Epidermal melanocyte (primary cell): ENCODE measurements around the gene IL1B.

ENCODE experiments used
- DNase-seq: peaks from one replicate; pipeline ENCODE4 v3.0.0; 2011; ENCODE audit warnings: low spot score; ENCODE audit not compliant: insufficient read length

The IL1B gene

DNA sequence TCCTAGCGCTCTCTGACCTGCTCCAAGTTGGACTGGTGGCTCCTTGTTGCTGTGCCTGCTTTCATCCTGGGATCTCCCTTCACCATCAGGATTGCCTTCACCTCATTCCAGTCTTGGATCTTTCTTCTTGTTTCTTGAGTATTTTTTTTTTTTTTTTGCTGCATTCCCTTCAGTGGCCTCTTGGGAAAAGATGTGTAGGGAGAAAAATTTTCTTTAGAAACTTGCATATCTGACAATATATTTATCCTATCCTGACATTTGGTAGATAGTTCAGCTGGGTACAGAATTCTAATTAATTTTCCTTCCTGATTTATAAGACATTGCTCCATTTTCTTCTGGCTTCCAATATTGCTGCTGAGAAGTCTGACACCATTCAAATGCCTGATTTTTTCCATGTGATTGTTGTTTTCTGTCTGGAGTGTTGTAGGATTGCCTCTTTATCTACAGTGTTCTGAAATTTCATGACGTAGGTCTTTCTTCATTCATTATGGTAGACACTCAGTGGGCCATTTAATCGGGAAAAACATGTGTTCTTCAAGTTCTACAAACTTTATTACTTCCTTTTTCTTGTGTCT lies 29.3 kb downstream of the IL1B start:
- DNase-seq: no peak

- DNase-seq: no peak
Observed at GRCh38 chr2:112805542-112805941, 31.0 kb downstream of the IL1B start.

DNA sequence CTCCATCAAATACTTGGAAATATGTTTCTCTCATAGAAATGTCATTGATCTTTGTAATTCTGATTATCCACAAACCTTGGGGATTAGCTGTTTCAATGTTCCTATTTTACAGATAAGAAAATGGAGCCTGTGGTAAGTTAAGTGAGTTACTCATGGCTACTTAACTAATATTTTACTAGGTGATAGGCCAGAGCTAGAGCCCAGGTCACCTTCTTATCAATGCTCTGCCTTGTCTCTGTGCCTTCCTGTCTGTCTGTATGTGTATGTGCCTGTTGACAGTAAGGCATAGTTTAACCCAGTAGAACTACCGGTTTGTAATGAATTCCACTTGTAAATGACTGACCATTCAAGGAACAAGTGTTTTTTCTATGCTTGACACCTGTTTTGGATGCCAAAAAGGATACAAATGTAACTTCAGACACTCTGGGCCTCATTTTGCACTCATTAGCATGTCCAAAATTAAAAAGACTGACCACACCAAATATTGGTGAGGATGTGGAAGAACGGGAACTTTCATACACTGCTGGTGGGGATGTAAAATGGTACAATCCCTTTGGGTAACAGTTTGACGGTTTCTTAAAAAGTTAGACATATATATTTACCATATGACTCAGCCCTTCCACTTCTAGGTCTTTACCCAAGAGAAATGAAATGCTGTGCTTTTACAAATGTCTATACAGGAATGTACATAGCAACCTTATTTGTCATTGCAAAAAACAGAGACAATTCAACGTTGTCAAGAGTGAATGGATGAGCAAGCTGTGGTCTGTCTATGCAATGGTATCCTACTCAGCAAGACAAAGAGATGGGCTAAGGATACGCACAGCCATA lies 32.7 kb downstream of the IL1B start:
- DNase-seq: no peak

DNA sequence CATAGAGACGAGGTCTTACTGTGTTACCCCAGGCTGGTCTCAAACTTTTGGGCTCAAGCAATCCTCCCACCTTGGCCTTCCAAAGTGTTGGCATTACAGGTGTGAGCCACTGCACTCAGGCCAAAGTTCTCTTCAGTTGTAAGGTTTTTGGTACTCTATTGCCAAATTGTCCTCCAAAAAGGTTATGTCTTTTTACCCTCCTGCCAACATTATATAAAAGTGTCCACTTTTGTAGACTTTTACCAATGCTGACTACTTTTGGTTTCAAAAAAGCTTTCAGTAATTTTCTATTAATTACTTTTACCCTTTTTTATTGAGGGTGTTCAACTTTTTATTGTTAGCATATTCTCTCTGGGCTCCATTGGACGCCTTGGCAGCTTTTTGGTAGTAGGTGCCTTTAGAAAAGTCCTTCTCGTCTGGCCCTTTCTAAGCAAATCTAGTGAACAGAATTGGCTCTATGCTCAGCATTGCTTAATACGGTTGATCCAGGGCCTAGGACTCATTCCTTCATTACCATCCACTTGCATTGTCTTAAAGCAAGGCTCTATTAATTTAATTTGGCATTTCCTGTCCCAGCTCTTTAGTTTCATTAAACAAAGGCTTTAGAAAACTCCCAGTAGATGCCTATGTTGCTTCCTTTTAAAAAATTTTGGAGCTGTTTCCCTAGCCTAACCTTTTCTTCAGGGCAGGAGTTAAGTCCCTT lies 35.5 kb downstream of the IL1B start:
- no peak for DNase-seq

- DNase-seq: no peak
Observed at GRCh38 chr2:112798979-112799975, 37.3 kb downstream of the IL1B start.

DNA sequence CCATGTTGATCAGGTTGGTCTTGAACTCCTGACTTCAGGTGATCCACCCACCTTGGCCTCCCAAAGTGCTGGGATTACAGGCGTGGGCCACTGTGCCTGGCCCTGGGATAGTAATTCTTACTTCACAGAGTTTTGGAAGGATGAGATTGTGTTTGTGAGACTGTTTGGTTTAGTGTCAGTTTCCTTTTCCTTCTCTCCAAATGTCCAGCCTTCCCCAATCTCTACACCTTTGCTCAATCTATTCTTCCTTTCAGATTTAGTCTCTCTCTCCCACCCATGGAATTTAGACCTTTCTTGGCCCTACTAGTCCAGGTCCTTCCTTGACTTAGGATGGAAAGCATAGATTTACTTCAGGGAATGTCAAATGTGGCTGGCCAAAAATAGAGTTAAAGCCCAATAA lies 40.1 kb downstream of the IL1B start:
- no peak for DNase-seq

- no peak for DNase-seq
Observed at GRCh38 chr2:112795774-112796173, 40.8 kb downstream of the IL1B start.

GRCh38 chr2:112794841-112795240 lies 41.7 kb downstream of the IL1B start:
- DNase-seq: no peak

- DNase-seq: no peak
Observed at GRCh38 chr2:112794131-112794733, 42.3 kb downstream of the IL1B start.

DNA sequence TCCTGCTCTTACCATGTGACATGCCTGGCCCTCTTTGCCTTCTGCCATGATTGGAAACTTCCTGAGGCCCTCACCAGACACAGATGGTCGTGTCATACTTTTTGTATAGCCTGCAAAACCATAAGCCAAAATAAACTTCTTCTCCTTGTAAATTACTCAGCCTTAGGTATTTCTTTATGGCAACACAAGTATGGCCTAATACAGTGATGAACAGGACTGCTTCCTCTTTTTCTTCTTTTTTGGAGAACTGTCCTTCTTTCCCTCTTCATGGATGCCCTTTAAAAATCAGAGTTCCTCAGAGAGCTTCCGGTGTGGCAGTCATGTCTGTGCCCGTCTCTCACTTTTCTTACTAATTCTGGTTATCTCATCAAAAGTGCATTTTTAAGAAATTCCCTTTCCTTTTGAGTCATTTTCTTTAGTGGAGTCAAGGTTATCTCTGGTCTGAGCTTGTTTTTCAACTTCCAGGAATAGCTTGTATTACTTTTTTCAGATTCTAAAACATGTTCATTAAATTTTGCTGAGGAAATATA lies 43.1 kb downstream of the IL1B start:
- DNase-seq: no peak

DNA sequence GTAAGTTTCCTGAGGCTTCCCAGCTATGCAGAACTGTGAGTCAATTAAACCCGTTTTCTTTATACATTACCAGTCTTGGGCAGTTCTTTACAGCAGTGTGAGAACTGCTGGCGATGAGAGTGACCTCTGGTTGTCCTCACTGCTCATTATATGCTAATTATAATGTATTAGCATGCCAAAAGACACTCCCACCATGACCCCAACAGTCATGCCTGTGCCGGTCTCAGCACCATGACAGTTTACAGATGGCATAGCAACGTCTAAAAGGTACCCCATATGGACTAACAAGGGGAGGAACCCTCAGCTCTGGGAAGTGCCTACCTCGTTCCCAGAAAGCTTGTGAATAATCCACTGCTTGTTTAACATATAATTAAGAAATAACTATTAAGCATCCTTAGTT lies 44.2 kb downstream of the IL1B start:
- no peak for DNase-seq

DNA sequence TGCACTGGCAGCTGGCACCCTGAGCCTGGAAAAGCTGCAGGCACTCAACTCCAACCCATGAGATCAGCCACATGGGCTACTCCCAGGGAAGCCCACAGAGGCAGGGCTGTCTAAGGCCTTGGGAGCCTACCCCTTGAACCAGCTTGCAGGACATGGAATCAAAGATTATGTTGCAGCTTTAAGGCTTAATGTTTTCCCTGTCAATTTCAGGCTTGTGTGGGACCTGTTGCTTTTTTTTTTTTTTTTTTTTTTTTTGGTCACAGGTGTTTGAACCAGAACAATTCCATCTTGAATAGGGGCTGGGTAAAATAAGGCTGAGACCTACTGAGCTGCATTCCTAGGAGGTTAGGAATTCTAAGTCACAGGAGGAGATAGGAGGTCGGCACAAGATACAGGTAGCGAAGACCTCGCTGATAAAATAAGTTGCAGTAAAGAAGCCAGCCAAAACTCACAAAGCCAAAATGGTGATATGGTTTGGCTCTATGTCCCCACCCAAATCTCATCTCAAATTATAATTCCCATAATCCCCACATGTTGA lies 44.8 kb downstream of the IL1B start:
- DNase-seq: no peak

GRCh38 chr2:112791019-112791418 lies 45.6 kb downstream of the IL1B start:
- DNase-seq: no peak

DNA sequence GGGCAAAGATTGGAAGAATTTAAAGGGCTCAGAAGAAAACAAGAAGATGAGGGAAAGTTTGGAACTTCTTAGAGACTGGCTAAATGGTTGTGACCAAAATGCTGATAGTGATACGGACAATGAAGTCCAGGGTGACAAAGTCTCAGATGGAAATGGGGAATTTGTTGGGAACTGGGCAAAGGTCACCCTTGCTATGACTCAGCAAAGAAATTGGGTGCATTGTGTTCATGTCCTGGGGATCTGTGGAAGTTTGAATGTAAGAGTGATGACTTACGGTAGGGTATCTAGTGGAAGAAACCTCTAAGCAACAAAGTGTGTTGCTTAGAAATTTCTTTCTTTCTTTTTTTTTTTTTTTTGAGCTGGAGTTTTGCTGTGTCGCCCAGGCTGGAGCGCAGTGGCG lies 46.3 kb downstream of the IL1B start:
- DNase-seq: no peak

GRCh38 chr2:112789186-112789585 lies 47.4 kb downstream of the IL1B start:
- DNase-seq: no peak

- no peak for DNase-seq
Observed at GRCh38 chr2:112788653-112789052, 47.9 kb downstream of the IL1B start.

DNA sequence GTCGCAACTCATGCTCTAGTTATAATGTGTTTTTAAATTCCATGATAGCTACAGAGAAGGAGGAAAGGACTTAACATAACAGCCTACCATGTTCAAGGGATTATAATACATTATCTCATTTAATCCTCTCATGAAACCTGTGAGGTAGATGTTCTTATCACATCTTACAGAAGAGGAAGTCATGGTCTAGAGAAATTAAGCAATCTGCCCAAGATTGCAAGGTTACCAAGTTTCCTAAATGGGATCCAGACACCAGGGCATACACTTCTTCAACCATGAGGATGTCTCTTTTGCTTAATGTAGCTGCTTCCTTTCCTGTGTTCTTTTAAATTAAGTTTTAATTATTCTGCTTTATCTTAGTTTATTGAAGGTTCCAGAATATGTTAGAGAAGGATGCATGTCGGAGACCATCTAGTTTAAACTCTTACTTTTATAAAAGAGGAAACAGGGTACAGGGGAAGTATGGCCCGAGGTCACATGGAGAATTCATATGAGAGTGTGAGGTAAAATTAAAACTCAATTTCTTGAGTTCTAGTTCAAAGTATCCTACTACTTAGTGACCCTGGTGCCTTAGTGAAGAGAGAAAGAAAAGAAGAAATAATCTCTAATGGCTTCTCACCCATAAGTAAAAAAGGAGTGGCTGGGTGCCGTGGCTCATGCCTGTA lies 48.7 kb downstream of the IL1B start:
- DNase-seq: no peak

DNA sequence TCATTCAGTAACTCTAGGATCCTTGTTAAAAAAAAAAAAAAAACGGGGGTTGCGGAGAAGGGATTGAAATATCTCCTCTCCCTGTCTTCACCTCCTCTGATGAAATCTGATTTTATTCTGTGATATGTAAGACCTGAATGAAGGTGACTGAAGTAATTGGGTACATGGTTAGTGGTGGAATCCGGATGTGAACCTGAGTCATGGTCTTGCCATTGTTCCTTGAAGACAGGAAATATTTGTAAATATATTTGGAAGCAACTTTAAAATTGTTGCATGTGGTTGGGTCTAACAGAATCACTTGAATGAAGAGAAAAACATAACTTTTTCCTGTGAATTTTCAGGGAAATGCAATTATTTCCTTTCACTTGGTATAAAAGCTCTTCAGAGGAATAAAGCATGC lies 49.3 kb downstream of the IL1B start:
- DNase-seq: no peak

GRCh38 chr2:112784199-112785189 lies 52.1 kb downstream of the IL1B start, which contains the start of gene IL1A:
Gene IL1A, minus strand, starts transcription at chr2:112784493. Its CDS starts 723 bp downstream, at chr2:112783770.
- DNase-seq: no peak
